DND-41 (cell line): ENCODE results near the gene TMTC4.

Experiments
- ATAC-seq: fragments of 200-7000 bp; cut with Tn5 transposase; 3 replicates; pipeline ENCODE4 v1.9.1; 2021; ENCODE audit warnings: low read depth; ENCODE audit not compliant: insufficient read depth
- DNase-seq: peaks from one replicate; pipeline ENCODE4 v3.0.0-alpha.2; 2020
- H2AFZ ChIP-seq: 2 replicates; pipeline ENCODE4 v1.6.0; 2012; ENCODE audit warnings: low read depth, low read length
- H3K27ac ChIP-seq: 2 replicates; pipeline ENCODE4 v1.5.1; 2012; ENCODE audit warnings: low read length, inconsistent platforms
- H3K27me3 ChIP-seq: fragments of 200-600 bp; sonication (generic); 2 replicates; pipeline ENCODE4 v1.6.0; 2012; ENCODE audit warnings: low read length, mild to moderate bottlenecking, inconsistent platforms; ENCODE audit not compliant: insufficient read depth, poor library complexity
- H3K36me3 ChIP-seq: 2 replicates; pipeline ENCODE4 v1.5.1; 2012; ENCODE audit warnings: low read length, inconsistent platforms; ENCODE audit not compliant: insufficient read depth
- H3K4me1 ChIP-seq: 2 replicates; pipeline ENCODE4 v1.5.1; 2012; ENCODE audit warnings: mild to moderate bottlenecking, low read length; ENCODE audit not compliant: insufficient read depth
- H3K4me2 ChIP-seq: 2 replicates; pipeline ENCODE4 v1.6.0; 2012; ENCODE audit warnings: mild to moderate bottlenecking, moderate library complexity, low read length, inconsistent platforms; ENCODE audit not compliant: insufficient read depth
- H3K4me3 ChIP-seq, 2 experiments: fragments of 200-600 bp in 1 of 2; shearing (Covaris generic) in 1 of 2; 2 replicates each; pipeline ENCODE4 v1.5.1; 2012 to 2016; ENCODE audit warnings: inconsistent platforms in 2 of 2, low read length in 2 of 2, mild to moderate bottlenecking in 2 of 2, low read depth in 1 of 2, moderate library complexity in 1 of 2
- H3K79me2 ChIP-seq: 2 replicates; pipeline ENCODE4 v1.6.0; 2012; ENCODE audit warnings: low read length, inconsistent platforms; ENCODE audit not compliant: insufficient read depth
- H3K9ac ChIP-seq: 2 replicates; pipeline ENCODE4 v1.6.0; 2012; ENCODE audit warnings: low read depth, mild to moderate bottlenecking, inconsistent platforms, low read length, moderate library complexity
- H3K9me3 ChIP-seq: 2 replicates; pipeline ENCODE4 v1.5.1; 2012; ENCODE audit warnings: low read length, moderate library complexity, mild to moderate bottlenecking, inconsistent platforms; ENCODE audit not compliant: insufficient read depth, severe bottlenecking
- H4K20me1 ChIP-seq: 2 replicates; pipeline ENCODE4 v1.6.0; 2012; ENCODE audit warnings: low read length; ENCODE audit not compliant: insufficient read depth
- CTCF ChIP-seq: IDR thresholded peaks from 2 replicates; pipeline ENCODE4 v1.5.1; 2012; ENCODE audit warnings: borderline replicate concordance, low read length, moderate library complexity, mild to moderate bottlenecking; ENCODE audit not compliant: poor library complexity, severe bottlenecking; ENCODE audit errors: extremely low read depth
- EZH2 ChIP-seq: IDR thresholded peaks from 3 replicates; pipeline ENCODE4 v1.6.1; 2012; ENCODE audit warnings: borderline replicate concordance, low read depth, mild to moderate bottlenecking, moderate library complexity, low read length, inconsistent platforms; ENCODE audit not compliant: severe bottlenecking

Gene TMTC4

GRCh38 chr13:100630555-100630954, 44.0 kb downstream of the TMTC4 start:
- Histone ChIP-seq H3K4me2 (no peak overlapping the region), H3K9ac (no peak overlapping the region), H3K4me1 (no peaks in the 10 kb centered on the region), H4K20me1 (no peaks in the 10 kb centered on the region; the same call in 1 of the 2 replicates), H3K27me3 (no peaks in the 10 kb centered on the region), H2AFZ (no peak overlapping the region), H3K79me2 (no peaks in the 10 kb centered on the region), H3K36me3 (peaks cover 94% of the 10 kb centered on the region), H3K4me3 (no peak overlapping the region), H3K9me3 (no peaks in the 10 kb centered on the region), H3K27ac (no peak overlapping the region)
- no peak for ATAC-seq
- TF ChIP-seq EZH2 = no peak
- no peak for TF ChIP-seq CTCF
- no peak for DNase-seq

- Histone ChIP-seq H3K27me3 (no peaks in the 10 kb centered on the region), H3K36me3 (peaks cover 89% of the 10 kb centered on the region), H3K79me2 (no peaks in the 10 kb centered on the region), H3K4me2 (no peak overlapping the region), H3K4me1 (no peaks in the 10 kb centered on the region), H2AFZ (no peak overlapping the region), H3K27ac (no peak overlapping the region), H4K20me1 (no peaks in the 10 kb centered on the region; the same call in 1 of the 2 replicates), H3K9ac (no peak overlapping the region), H3K9me3 (no peaks in the 10 kb centered on the region), H3K4me3 (no peak overlapping the region)
- no peak for DNase-seq
- ATAC-seq = no peak
- TF ChIP-seq CTCF = no peak
- no peak for TF ChIP-seq EZH2
Observed at GRCh38 chr13:100627120-100627519, 47.5 kb downstream of the TMTC4 start.

- no peak overlapping the region for H3K4me3 ChIP-seq
- ATAC-seq = no peak
- no peak overlapping the region for H3K9ac ChIP-seq
- peaks cover 80% of the 10 kb centered on the region for H3K36me3 ChIP-seq
- H3K4me1 ChIP-seq = no peaks in the 10 kb centered on the region
- no peak overlapping the region for H2AFZ ChIP-seq
- no peak overlapping the region for H3K4me2 ChIP-seq
- no peak for DNase-seq
- H4K20me1 ChIP-seq = no peaks in the 10 kb centered on the region; the same call in 1 of the 2 replicates
- no peaks in the 10 kb centered on the region for H3K79me2 ChIP-seq
- no peaks in the 10 kb centered on the region for H3K9me3 ChIP-seq
- TF ChIP-seq CTCF = no peak
- TF ChIP-seq EZH2 = no peak
- H3K27ac ChIP-seq = no peak overlapping the region
- no peaks in the 10 kb centered on the region for H3K27me3 ChIP-seq
Observed at GRCh38 chr13:100625447-100625846, 49.1 kb downstream of the TMTC4 start.

- Histone ChIP-seq H4K20me1 (no peaks in the 10 kb centered on the region), H3K27ac (no peak overlapping the region), H3K27me3 (no peaks in the 10 kb centered on the region), H3K9ac (no peak overlapping the region), H3K4me2 (no peak overlapping the region), H3K4me1 (no peaks in the 10 kb centered on the region), H3K79me2 (no peaks in the 10 kb centered on the region), H2AFZ (no peak overlapping the region), H3K36me3 (peaks cover 39% of the 10 kb centered on the region), H3K9me3 (no peaks in the 10 kb centered on the region), H3K4me3 (no peak overlapping the region)
- no peak for TF ChIP-seq CTCF
- no peak for TF ChIP-seq EZH2
- no peak for DNase-seq
- no peak for ATAC-seq
Observed at GRCh38 chr13:100620792-100621191, 53.8 kb downstream of the TMTC4 start.
